Measurements from ENCODE around the gene KLHL8. TPM values are rescaled to one million over a fixed set of nuclear protein-coding genes. Genes with fewer than 3 reads are reported as not detected.

KLHL8 gene
- total RNA-seq, result 1 to 10 TPM; 6.2 to 7.7 TPM

- H3K9me3 ChIP-seq, result no peaks in the 10 kb centered on the region
- WGBS, result under 1% methylated on average over 62 of the region's 70 CpGs
- H3K4me3 ChIP-seq, result peak within 1 kb of the TSS; percentile 62 to 91
- no peaks in the 10 kb centered on the region for H3K36me3 ChIP-seq
- no peaks in the 10 kb centered on the region for H3K27me3 ChIP-seq (replicated peaks; ENCODE audit: insufficient read depth)
- H3K4me1 ChIP-seq (replicated peaks), result no peaks in the 10 kb centered on the region
- DNase-seq (ENCODE audit: low spot score), result peak; percentile 71
- intact Hi-C loops (cut with DNase I), result loop anchor here (5.0 kb wide), 1 partner anchor 283 kb away; the partner anchor contains the start of gene AFF1
- TF ChIP-seq POLR2A (IDR thresholded peaks at IDR 0.05) (peak; percentile 76), POLR2AphosphoS5 (IDR thresholded peaks at IDR 0.05) (no peak), CTCF (IDR thresholded peaks at IDR 0.05) (no peak)
- peak within 1 kb of the TSS; percentile 92 to 93 for H3K27ac ChIP-seq
These were observed at the start of gene KLHL8 for GRCh38 chr4:87220094-87220822. Gene KLHL8 (minus strand): TSS chr4:87220618. CDS start chr4:87195539, 25,079 bp downstream.

GRCh38 chr4:87270144-87270543 is 49.7 kb upstream of the KLHL8 start:
- Histone ChIP-seq H3K27ac (no peak overlapping the region), H3K4me3 (no peak overlapping the region), H3K27me3 (replicated peaks; ENCODE audit: insufficient read depth) (no peaks in the 10 kb centered on the region), H3K36me3 (no peaks in the 10 kb centered on the region), H3K9me3 (no peaks in the 10 kb centered on the region), H3K4me1 (replicated peaks) (no peaks in the 10 kb centered on the region)
- peak in 2 of 4 experiments; percentile 51 to 67 for TF ChIP-seq CTCF (IDR thresholded peaks at IDR 0.05)
- no peak for TF ChIP-seq POLR2A (IDR thresholded peaks at IDR 0.05)
- intact Hi-C loops (cut with DNase I), result no loop called here
- WGBS, result 45% methylated on average over 3 of the region's 3 CpGs
- peak; percentile 24 for DNase-seq (ENCODE audit: low spot score)

- no peaks in the 10 kb centered on the region for H3K36me3 ChIP-seq
- no peak overlapping the region for H3K4me3 ChIP-seq
- no peak overlapping the region for H3K27ac ChIP-seq
- intact Hi-C loops (cut with DNase I), result no loop called here
- 71% methylated on average over 5 of the region's 5 CpGs for WGBS
- no peak for DNase-seq (ENCODE audit: low spot score)
- no peaks in the 10 kb centered on the region for H3K9me3 ChIP-seq
- TF ChIP-seq CTCF (IDR thresholded peaks at IDR 0.05), result no peak
- TF ChIP-seq POLR2AphosphoS5 (IDR thresholded peaks at IDR 0.05), result no peak
- TF ChIP-seq POLR2A (IDR thresholded peaks at IDR 0.05), result no peak
- H3K4me1 ChIP-seq (replicated peaks), result no peaks in the 10 kb centered on the region
- H3K27me3 ChIP-seq (replicated peaks; ENCODE audit: insufficient read depth), result no peaks in the 10 kb centered on the region
These were observed 48.0 kb upstream of the KLHL8 start for GRCh38 chr4:87268411-87268810.

GRCh38 chr4:87266986-87267385 is 46.6 kb upstream of the KLHL8 start:
- Histone ChIP-seq H3K9me3 (no peaks in the 10 kb centered on the region), H3K4me3 (no peak overlapping the region), H3K27ac (no peak overlapping the region), H3K27me3 (replicated peaks; ENCODE audit: insufficient read depth) (no peaks in the 10 kb centered on the region), H3K4me1 (replicated peaks) (no peaks in the 10 kb centered on the region), H3K36me3 (no peaks in the 10 kb centered on the region)
- WGBS, result 59% methylated on average over 3 of the region's 3 CpGs
- no peak for TF ChIP-seq POLR2A (IDR thresholded peaks at IDR 0.05)
- TF ChIP-seq CTCF (IDR thresholded peaks at IDR 0.05), result no peak
- no peak for TF ChIP-seq POLR2AphosphoS5 (IDR thresholded peaks at IDR 0.05)
- no peak for DNase-seq (ENCODE audit: low spot score)
- intact Hi-C loops (cut with DNase I), result no loop called here

GRCh38 chr4:87262886-87263285 is 42.5 kb upstream of the KLHL8 start:
- TF ChIP-seq POLR2A (IDR thresholded peaks at IDR 0.05), result no peak
- no peak for TF ChIP-seq CTCF (IDR thresholded peaks at IDR 0.05)
- TF ChIP-seq POLR2AphosphoS5 (IDR thresholded peaks at IDR 0.05), result no peak
- Histone ChIP-seq H3K9me3 (no peaks in the 10 kb centered on the region), H3K4me3 (no peak overlapping the region), H3K27ac (no peak overlapping the region), H3K36me3 (no peaks in the 10 kb centered on the region), H3K27me3 (replicated peaks; ENCODE audit: insufficient read depth) (no peaks in the 10 kb centered on the region), H3K4me1 (replicated peaks) (no peaks in the 10 kb centered on the region)
- no peak for DNase-seq (ENCODE audit: low spot score)
- 100% methylated on average over 1 of the region's 1 CpG for WGBS
- intact Hi-C loops (cut with DNase I), result no loop called here

Data from prostate gland (tissue), 2 donors.